Astrocyte of the cerebellum (primary cell): ENCODE results near the gene ZNF782.
A peak's percentile ranks its signal among the peaks of the same experiment; 100 is the strongest.
"Not testable (repeated sequence)": the region's sequence is repeated elsewhere in the genome, so short reads cannot be mapped to it uniquely, and the experiment has no call there.

Experiments used
- DNase-seq: peaks from one replicate; pipeline ENCODE4 v3.0.0-alpha.2; 2011; ENCODE audit warnings: low read depth
- H3K4me3 ChIP-seq: 2 replicates; pipeline ENCODE4 v1.5.1; 2011; ENCODE audit warnings: mild to moderate bottlenecking, low read depth, low read length, moderate library complexity
- in situ Hi-C: cut with HindIII; loops from 2 replicates; pipeline ENCODE4 v1.10.0; 2017; ENCODE audit warnings: low sequenced_read_pairs
- TF ChIP-seq, protein P1 (sequence below): IDR thresholded peaks from 2 replicates; pipeline ENCODE4 v1.5.1; 2012; ENCODE audit warnings: low read length, low read depth, moderate library complexity, mild to moderate bottlenecking; ENCODE audit errors: missing control alignments

ZNF782 gene

GRCh38 chr9:96854651-96855273 lies 448 bp upstream of the ZNF782 start:
- no peak for DNase-seq
- in situ Hi-C loops = no loop called here
- peak overlapping the region; percentile 66 for H3K4me3 ChIP-seq
- TF ChIP-seq, protein P1, sequence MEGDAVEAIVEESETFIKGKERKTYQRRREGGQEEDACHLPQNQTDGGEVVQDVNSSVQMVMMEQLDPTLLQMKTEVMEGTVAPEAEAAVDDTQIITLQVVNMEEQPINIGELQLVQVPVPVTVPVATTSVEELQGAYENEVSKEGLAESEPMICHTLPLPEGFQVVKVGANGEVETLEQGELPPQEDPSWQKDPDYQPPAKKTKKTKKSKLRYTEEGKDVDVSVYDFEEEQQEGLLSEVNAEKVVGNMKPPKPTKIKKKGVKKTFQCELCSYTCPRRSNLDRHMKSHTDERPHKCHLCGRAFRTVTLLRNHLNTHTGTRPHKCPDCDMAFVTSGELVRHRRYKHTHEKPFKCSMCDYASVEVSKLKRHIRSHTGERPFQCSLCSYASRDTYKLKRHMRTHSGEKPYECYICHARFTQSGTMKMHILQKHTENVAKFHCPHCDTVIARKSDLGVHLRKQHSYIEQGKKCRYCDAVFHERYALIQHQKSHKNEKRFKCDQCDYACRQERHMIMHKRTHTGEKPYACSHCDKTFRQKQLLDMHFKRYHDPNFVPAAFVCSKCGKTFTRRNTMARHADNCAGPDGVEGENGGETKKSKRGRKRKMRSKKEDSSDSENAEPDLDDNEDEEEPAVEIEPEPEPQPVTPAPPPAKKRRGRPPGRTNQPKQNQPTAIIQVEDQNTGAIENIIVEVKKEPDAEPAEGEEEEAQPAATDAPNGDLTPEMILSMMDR = no peak

- TF ChIP-seq, protein P1 = no peak
- in situ Hi-C loops = no loop called here
- DNase-seq = no peak
- no peak overlapping the region for H3K4me3 ChIP-seq
These were observed 1.6 kb downstream of the ZNF782 start for GRCh38 chr9:96852676-96853075.

DNA sequence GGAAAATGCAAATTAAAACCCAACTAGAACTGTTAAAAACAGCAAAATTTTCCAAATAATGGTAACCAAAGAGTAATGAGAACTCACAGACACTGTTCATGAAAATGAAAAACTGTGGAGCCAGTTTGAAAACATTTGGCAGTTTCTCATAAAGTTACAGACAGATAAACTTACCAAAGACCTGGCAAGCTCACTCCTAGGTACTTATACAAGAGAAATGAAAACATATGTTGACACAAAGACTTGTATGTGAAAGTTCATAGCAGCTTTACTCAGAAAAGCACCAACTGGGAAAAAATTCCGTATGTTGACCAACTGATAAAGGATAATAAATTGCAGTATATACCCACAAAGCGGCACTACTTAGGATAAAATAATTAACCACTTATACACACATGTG lies 10.3 kb downstream of the ZNF782 start:
- in situ Hi-C loops = no loop called here
- DNase-seq = no peak
- H3K4me3 ChIP-seq = no peak overlapping the region
- TF ChIP-seq, protein P1 = no peak

DNA sequence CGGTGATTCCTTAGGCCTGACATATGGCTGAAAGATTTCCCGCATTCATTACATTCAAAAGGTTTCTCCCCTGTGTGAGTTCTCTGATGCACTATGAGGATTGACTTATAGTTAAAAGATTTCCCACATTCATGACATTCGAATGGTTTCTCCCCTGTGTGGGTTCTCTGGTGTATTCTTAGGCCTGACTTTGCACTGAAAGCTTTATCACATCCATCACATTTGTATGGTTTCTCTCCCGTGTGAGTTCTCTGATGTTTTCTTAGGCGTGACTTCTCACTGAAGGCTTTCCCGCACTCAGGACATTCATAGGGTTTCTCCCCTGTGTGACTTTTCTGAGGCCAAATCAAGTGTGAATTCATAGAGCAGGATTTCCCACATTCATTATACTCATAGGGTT lies 35.8 kb downstream of the ZNF782 start:
- no peak for DNase-seq
- in situ Hi-C loops = no loop called here
- TF ChIP-seq, protein P1 = no peak
- no peak overlapping the region for H3K4me3 ChIP-seq

DNA sequence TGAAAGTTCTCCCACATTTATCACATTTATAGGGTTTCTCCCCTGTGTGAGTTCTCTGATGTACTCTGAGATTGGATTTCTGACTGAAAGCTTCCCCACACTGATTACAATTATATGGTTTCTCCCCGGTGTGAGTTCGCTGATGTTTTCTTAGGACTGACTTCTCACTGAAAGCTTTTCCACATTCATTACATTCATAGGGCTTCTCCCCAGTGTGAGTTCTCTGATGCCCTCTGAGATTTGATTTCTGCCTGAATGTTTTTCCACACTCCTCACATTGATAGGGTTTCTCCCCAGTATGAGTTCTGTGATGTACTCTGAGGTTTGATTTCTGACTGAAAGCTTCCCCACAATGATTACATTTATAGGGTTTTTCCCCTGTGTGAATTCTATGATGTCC lies 36.3 kb downstream of the ZNF782 start:
- TF ChIP-seq, protein P1 = no peak
- in situ Hi-C loops = no loop called here
- no peak overlapping the region for H3K4me3 ChIP-seq
- DNase-seq = no peak

DNA sequence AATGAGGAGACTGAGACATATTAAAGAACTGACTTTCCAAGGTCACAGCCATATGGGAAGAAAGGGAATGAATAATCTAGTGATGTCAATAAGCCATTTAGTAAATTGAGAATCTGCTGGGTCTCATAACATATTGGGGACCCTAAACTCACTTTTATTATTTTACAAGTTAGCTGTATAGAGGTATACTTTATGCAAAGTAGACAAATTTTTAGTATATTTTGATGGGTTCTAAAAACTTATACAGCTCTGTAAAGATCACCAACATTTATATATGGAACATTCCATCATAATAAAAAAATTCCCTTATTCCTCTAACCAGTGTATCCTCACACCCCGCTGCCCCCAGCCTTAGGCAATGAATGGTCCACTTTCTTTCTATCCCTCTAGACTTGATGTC lies 40.7 kb downstream of the ZNF782 start:
- in situ Hi-C loops = no loop called here

GRCh38 chr9:96798959-96799358 lies 55.4 kb downstream of the ZNF782 start:
- DNase-seq, in situ Hi-C loops, H3K4me3 ChIP-seq: not testable (repeated sequence)

More for the DNA sequence above, 40.7 kb downstream of the ZNF782 start:
- no peak for DNase-seq
- TF ChIP-seq, protein P1 = no peak
- no peak overlapping the region for H3K4me3 ChIP-seq
